Natural killer cell (primary cell): ENCODE measurements around the gene ETV3. TPM values are rescaled to one million over a fixed set of nuclear protein-coding genes. Genes with fewer than 3 reads are reported as not detected.

Experiments used
- ATAC-seq, 3 donors: fragments of 150-1000 bp in 2 of 3; fragments of 200-7000 bp in 1 of 3; cut with Tn5 transposase; 1 replicate in 1 of 3; 2 replicates in 2 of 3; pipeline ENCODE4 v1.10.0; 2021; ENCODE audit warnings: mild to moderate bottlenecking in 2 of 3, moderate library complexity in 2 of 3
- DNase-seq, 2 donors: peaks; one replicate each; pipeline versions ENCODE4 v3.0.0 to v3.0.0-alpha.2; 2013 to 2021; ENCODE audit warnings: mixed read lengths in 1 of 2
- H3K27ac ChIP-seq: one replicate; pipeline ENCODE4 v1.5.1; 2013; ENCODE audit warnings: mild to moderate bottlenecking, low read length
- H3K27me3 ChIP-seq: one replicate; pipeline ENCODE4 v1.6.1; 2013; ENCODE audit warnings: low read length; ENCODE audit not compliant: control insufficient read depth, insufficient read depth
- H3K36me3 ChIP-seq: one replicate; pipeline ENCODE4 v1.6.1; 2013; ENCODE audit warnings: low read length; ENCODE audit not compliant: control insufficient read depth, insufficient read depth
- H3K4me1 ChIP-seq: one replicate; pipeline ENCODE4 v1.6.1; 2013; ENCODE audit warnings: low read length; ENCODE audit not compliant: control insufficient read depth, insufficient read depth
- H3K4me3 ChIP-seq: one replicate; pipeline ENCODE4 v1.5.1; 2013; ENCODE audit warnings: low read length
- H3K9me3 ChIP-seq: one replicate; pipeline ENCODE4 v1.6.1; 2013; ENCODE audit warnings: low read length; ENCODE audit not compliant: control insufficient read depth, insufficient read depth
- H3K27ac Mint-ChIP-seq, 2 donors: one replicate each; pipeline ENCODE4 v1.8.0; 2022; ENCODE audit warnings: mild to moderate bottlenecking in 2 of 2, mixed read lengths in 2 of 2, moderate library complexity in 1 of 2
- H3K27me3 Mint-ChIP-seq, 2 donors: one replicate each; pipeline ENCODE4 v1.8.0; 2022; ENCODE audit warnings: low read depth in 2 of 2, mixed read lengths in 2 of 2
- H3K36me3 Mint-ChIP-seq: one replicate; pipeline ENCODE4 v1.8.0; 2022; ENCODE audit warnings: mixed read lengths
- H3K4me1 Mint-ChIP-seq, 2 donors: one replicate each; pipeline ENCODE4 v1.8.0; 2022; ENCODE audit warnings: mixed read lengths in 2 of 2
- H3K4me3 Mint-ChIP-seq: one replicate; pipeline ENCODE4 v1.8.0; 2022; ENCODE audit warnings: mild to moderate bottlenecking, moderate library complexity, mixed read lengths
- H3K9me3 Mint-ChIP-seq, 2 donors: one replicate each; pipeline ENCODE4 v1.8.0; 2022; ENCODE audit warnings: mixed read lengths in 2 of 2
- WGBS: methylation state at CpG from one replicate; pipeline ENCODE4 v1.1.7; 2013; ENCODE audit warnings: missing lambda C conversion rate; ENCODE audit not compliant: insufficient coverage; 5-methylcytosine and 5-hydroxymethylcytosine counted together
- intact Hi-C: fragments of 100-400 bp; cut with micrococcal nuclease; formaldehyde crosslinking; loops from one replicate; pipeline ENCODE4 v1.14.2; 2022
- total RNA-seq, 4 donors: library from RNA; stranded (reverse); fragments of 120-200 nt in 1 of 4; gene quantifications; one replicate each; pipeline versions ENCODE4 v1.2.3 to v1.2.4, GENCODE V29; 2013 to 2022
- TF ChIP-seq, protein P1 (sequence below): fragments of 200-600 bp; IDR thresholded peaks from one replicate; pipeline ENCODE4 v1.8.0; 2022; ENCODE audit warnings: antibody characterized with exemption

Gene ETV3
- total RNA-seq, 3 donors from 2014 or later (not counting 1 experiment from before 2014, with no cell fraction given): 58.3 to 101 (median 76.6) TPM

DNA sequence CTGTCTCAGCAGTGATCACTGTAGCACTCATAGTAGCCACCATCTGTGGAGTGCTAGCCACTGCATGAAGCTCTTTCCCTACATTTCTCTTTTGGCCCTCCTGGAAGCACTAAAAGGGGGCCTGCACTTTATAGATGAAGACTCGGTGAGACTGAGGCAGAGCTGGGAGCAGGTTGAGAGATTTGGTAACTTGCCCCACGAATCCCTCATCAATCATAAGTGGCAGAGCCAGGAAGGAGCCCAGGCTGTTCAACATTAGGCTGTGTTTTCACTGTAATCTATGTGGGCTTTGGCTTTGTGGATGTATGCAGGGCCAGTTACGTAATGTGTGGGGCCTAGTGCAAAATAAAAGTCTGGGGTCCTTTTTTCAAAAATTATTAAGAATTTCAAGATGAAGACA is 13.3 kb upstream of the ETV3 start:
- H3K36me3 ChIP-seq: no peaks in the 10 kb centered on the region
- H3K27ac ChIP-seq: no peak overlapping the region
- no peaks in the 10 kb centered on the region for H3K27me3 ChIP-seq
- peaks cover 14 to 15% of the 10 kb centered on the region in 2 donors for H3K4me1 Mint-ChIP-seq
- peaks cover under 1 to 13% of the 10 kb centered on the region in 2 donors for H3K27me3 Mint-ChIP-seq
- intact Hi-C loops: no loop called here
- no peak overlapping the region for H3K27ac Mint-ChIP-seq
- H3K4me3 Mint-ChIP-seq: no peak overlapping the region
- 76% methylated on average over 3 of the region's 3 CpGs for WGBS
- H3K4me1 ChIP-seq: peaks cover 23% of the 10 kb centered on the region
- H3K4me3 ChIP-seq: no peak overlapping the region
- H3K9me3 Mint-ChIP-seq: no peaks in the 10 kb centered on the region
- no peaks in the 10 kb centered on the region for H3K36me3 Mint-ChIP-seq
- TF ChIP-seq, protein P1, sequence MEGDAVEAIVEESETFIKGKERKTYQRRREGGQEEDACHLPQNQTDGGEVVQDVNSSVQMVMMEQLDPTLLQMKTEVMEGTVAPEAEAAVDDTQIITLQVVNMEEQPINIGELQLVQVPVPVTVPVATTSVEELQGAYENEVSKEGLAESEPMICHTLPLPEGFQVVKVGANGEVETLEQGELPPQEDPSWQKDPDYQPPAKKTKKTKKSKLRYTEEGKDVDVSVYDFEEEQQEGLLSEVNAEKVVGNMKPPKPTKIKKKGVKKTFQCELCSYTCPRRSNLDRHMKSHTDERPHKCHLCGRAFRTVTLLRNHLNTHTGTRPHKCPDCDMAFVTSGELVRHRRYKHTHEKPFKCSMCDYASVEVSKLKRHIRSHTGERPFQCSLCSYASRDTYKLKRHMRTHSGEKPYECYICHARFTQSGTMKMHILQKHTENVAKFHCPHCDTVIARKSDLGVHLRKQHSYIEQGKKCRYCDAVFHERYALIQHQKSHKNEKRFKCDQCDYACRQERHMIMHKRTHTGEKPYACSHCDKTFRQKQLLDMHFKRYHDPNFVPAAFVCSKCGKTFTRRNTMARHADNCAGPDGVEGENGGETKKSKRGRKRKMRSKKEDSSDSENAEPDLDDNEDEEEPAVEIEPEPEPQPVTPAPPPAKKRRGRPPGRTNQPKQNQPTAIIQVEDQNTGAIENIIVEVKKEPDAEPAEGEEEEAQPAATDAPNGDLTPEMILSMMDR: no peak
- H3K9me3 ChIP-seq: no peaks in the 10 kb centered on the region
- ATAC-seq (no peak), DNase-seq (no peak)

DNA sequence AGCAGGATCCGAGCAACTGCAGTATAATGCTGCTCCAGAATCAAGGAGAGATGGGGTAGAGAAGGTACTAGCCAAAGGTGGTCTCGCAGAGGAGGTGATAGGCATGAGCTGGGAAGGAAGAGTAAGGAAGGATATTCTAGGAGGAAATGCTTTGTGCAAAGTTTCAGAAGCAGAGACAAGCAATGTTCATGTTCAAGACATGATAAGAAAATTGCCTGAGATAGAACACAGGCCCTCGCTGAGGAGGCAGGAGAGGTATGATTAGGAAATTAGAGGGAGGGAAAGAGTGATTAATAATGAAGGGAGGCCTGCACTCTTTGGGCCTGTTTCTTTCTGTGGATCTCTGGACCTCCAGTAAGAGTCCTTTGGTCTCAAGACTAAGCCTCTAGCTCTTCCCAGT is 12.9 kb upstream of the ETV3 start:
- Histone ChIP-seq H3K9me3 (no peaks in the 10 kb centered on the region), H3K27ac (no peak overlapping the region), H3K4me1 (peaks cover 21% of the 10 kb centered on the region), H3K27me3 (no peaks in the 10 kb centered on the region), H3K36me3 (no peaks in the 10 kb centered on the region), H3K4me3 (no peak overlapping the region)
- no peaks in the 10 kb centered on the region for H3K9me3 Mint-ChIP-seq
- ATAC-seq: no peak
- no peak for DNase-seq
- TF ChIP-seq, protein P1: no peak
- 97% methylated on average over 3 of the region's 3 CpGs for WGBS
- intact Hi-C loops: no loop called here
- peaks cover 13% of the 10 kb centered on the region in 2 donors for H3K4me1 Mint-ChIP-seq
- no peak overlapping the region for H3K4me3 Mint-ChIP-seq
- no peak overlapping the region for H3K27ac Mint-ChIP-seq
- no peaks in the 10 kb centered on the region for H3K36me3 Mint-ChIP-seq
- peaks cover 0 to 9% of the 10 kb centered on the region in 2 donors for H3K27me3 Mint-ChIP-seq

GRCh38 chr1:157150631-157151030 is 12.4 kb upstream of the ETV3 start:
- no peaks in the 10 kb centered on the region for H3K9me3 ChIP-seq
- no peaks in the 10 kb centered on the region for H3K36me3 ChIP-seq
- peaks cover 16% of the 10 kb centered on the region for H3K4me1 ChIP-seq
- intact Hi-C loops: no loop called here
- H3K4me3 Mint-ChIP-seq: no peak overlapping the region
- H3K4me3 ChIP-seq: no peak overlapping the region
- H3K27ac Mint-ChIP-seq: no peak overlapping the region
- H3K27me3 Mint-ChIP-seq: peaks cover 0 to 9% of the 10 kb centered on the region in 2 donors
- DNase-seq: no peak
- peaks cover 9% of the 10 kb centered on the region in 2 donors for H3K4me1 Mint-ChIP-seq
- H3K27me3 ChIP-seq: no peaks in the 10 kb centered on the region
- 90% methylated on average over 6 of the region's 6 CpGs for WGBS
- no peak overlapping the region for H3K27ac ChIP-seq
- TF ChIP-seq, protein P1: no peak
- no peaks in the 10 kb centered on the region for H3K36me3 Mint-ChIP-seq
- ATAC-seq: no peak
- no peaks in the 10 kb centered on the region for H3K9me3 Mint-ChIP-seq
